ENCODE results near the gene DOCK3.
"Not testable (repeated sequence)": the region's sequence is repeated elsewhere in the genome, so short reads cannot be mapped to it uniquely, and the experiment has no call there.

The DOCK3 gene

GRCh38 chr3:51110586-51110985 lies 435.9 kb downstream of the DOCK3 start:
- no peak for DNase-seq (ENCODE audit: low spot score)

GRCh38 chr3:51122944-51123343 lies 448.2 kb downstream of the DOCK3 start:
- DNase-seq (ENCODE audit: low spot score): no peak

GRCh38 chr3:51123531-51123930 lies 448.8 kb downstream of the DOCK3 start:
- DNase-seq (ENCODE audit: low spot score): no peak

GRCh38 chr3:51131607-51132006 lies 456.9 kb downstream of the DOCK3 start:
- not testable (repeated sequence) for DNase-seq (ENCODE audit: low spot score)

GRCh38 chr3:51137715-51138114 lies 463.0 kb downstream of the DOCK3 start:
- DNase-seq (ENCODE audit: low spot score): no peak

- no peak for DNase-seq (ENCODE audit: low spot score)
These were observed 464.9 kb downstream of the DOCK3 start for GRCh38 chr3:51139616-51140015.

- DNase-seq (ENCODE audit: low spot score): no peak
These were observed 466.8 kb downstream of the DOCK3 start for GRCh38 chr3:51141573-51141972.

- DNase-seq (ENCODE audit: low spot score): no peak
These were observed 471.3 kb downstream of the DOCK3 start for GRCh38 chr3:51145811-51146585.

GRCh38 chr3:51146781-51147180 lies 472.1 kb downstream of the DOCK3 start:
- DNase-seq (ENCODE audit: low spot score): no peak

- DNase-seq (ENCODE audit: low spot score): no peak
These were observed 481.4 kb downstream of the DOCK3 start for GRCh38 chr3:51156147-51156546.

GRCh38 chr3:51163051-51163450 lies 488.3 kb downstream of the DOCK3 start:
- no peak for DNase-seq (ENCODE audit: low spot score)

GRCh38 chr3:51173518-51174271 lies 499.0 kb downstream of the DOCK3 start:
- no peak for DNase-seq (ENCODE audit: low spot score)

GRCh38 chr3:51176923-51177322 lies 502.2 kb downstream of the DOCK3 start:
- DNase-seq (ENCODE audit: low spot score): no peak

- not testable (repeated sequence) for DNase-seq (ENCODE audit: low spot score)
These were observed 511.7 kb downstream of the DOCK3 start for GRCh38 chr3:51186446-51186845.

- DNase-seq (ENCODE audit: low spot score): no peak
These were observed 515.5 kb downstream of the DOCK3 start for GRCh38 chr3:51190199-51190598.

- DNase-seq (ENCODE audit: low spot score): no peak
These were observed 516.1 kb downstream of the DOCK3 start for GRCh38 chr3:51190827-51191226.

- no peak for DNase-seq (ENCODE audit: low spot score)
These were observed 517.0 kb downstream of the DOCK3 start for GRCh38 chr3:51191768-51192167.

GRCh38 chr3:51198477-51198876 lies 523.8 kb downstream of the DOCK3 start:
- DNase-seq (ENCODE audit: low spot score): peak; percentile 9

- not testable (repeated sequence) for DNase-seq (ENCODE audit: low spot score)
These were observed 524.6 kb downstream of the DOCK3 start for GRCh38 chr3:51199296-51199695.

GRCh38 chr3:51216291-51216690 lies 541.6 kb downstream of the DOCK3 start:
- DNase-seq (ENCODE audit: low spot score): no peak

- DNase-seq (ENCODE audit: low spot score): no peak
These were observed 547.2 kb downstream of the DOCK3 start for GRCh38 chr3:51221959-51222358.

GRCh38 chr3:51224283-51224682 lies 549.6 kb downstream of the DOCK3 start:
- no peak for DNase-seq (ENCODE audit: low spot score)

GRCh38 chr3:51224843-51225242 lies 550.1 kb downstream of the DOCK3 start:
- DNase-seq (ENCODE audit: low spot score): no peak
